Ovary (tissue), 9 donors: Measurements from ENCODE around the gene IL17REL. TPM values are rescaled to one million over a fixed set of nuclear protein-coding genes. Genes with fewer than 3 reads are reported as not detected.

Experiments
- DNase-seq, 5 donors: peaks; one replicate each; pipeline ENCODE4 v3.0.0-alpha.2; 2019 to 2020
- H3K27ac ChIP-seq, 2 donors: fragments of 200-600 bp; one replicate each; pipeline versions ENCODE4 v1.5.1 to v1.8.0; 2019 to 2022
- H3K27me3 ChIP-seq: fragments of 200-600 bp; one replicate; pipeline ENCODE4 v1.8.0; 2022
- H3K36me3 ChIP-seq: fragments of 200-600 bp; sonication (generic); one replicate; pipeline ENCODE4 v1.5.1; 2019
- H3K4me1 ChIP-seq: one replicate; pipeline ENCODE4 v1.8.1; 2013; ENCODE audit warnings: mild to moderate bottlenecking, moderate library complexity; ENCODE audit not compliant: insufficient read depth
- H3K4me3 ChIP-seq: fragments of 200-600 bp; sonication (generic); one replicate; pipeline ENCODE4 v1.5.1; 2017
- H3K9me3 ChIP-seq, 2 donors: fragments of 200-600 bp in 1 of 2; sonication (generic) in 1 of 2; one replicate each; pipeline versions ENCODE4 v1.5.1 to v1.8.1; 2013 to 2019; ENCODE audit warnings: mild to moderate bottlenecking in 1 of 2, moderate library complexity in 1 of 2
- CTCF ChIP-seq, 3 donors: fragments of 450-650 bp in 2 of 3; fragments of 200-600 bp in 1 of 3; IDR thresholded peaks; one replicate each; pipeline versions ENCODE4 v1.5.1 to v1.8.0; 2016 to 2022; ENCODE audit warnings: antibody characterized with exemption in 3 of 3, mild to moderate bottlenecking in 1 of 3
- EP300 ChIP-seq: sonication (generic); formaldehyde crosslinking; IDR thresholded peaks from one replicate; pipeline ENCODE4 v1.6.1; 2017; ENCODE audit warnings: antibody characterized with exemption
- POLR2A ChIP-seq: fragments of 450-650 bp; IDR thresholded peaks from one replicate; pipeline ENCODE4 v1.6.1; 2017; ENCODE audit warnings: antibody characterized with exemption, mild to moderate bottlenecking, moderate library complexity
- WGBS, 3 donors: extraction: QIAGEN DNeasy Blood & Tissue Kit in 1 of 3; methylation state at CpG; one replicate each; pipeline versions ENCODE4 v1.1.5 to v1.1.7; 2013 to 2017; 5-methylcytosine and 5-hydroxymethylcytosine counted together
- intact Hi-C, 4 donors: fragments of 100-400 bp; cut with DNase I; formaldehyde crosslinking; loops; one replicate each; pipeline versions ENCODE4 v1.11.0 to v1.15.1; 2022 to 2023
- polyA plus RNA-seq, 2 donors: library from polyadenylated mRNA; stranded (reverse); fragments of 200-250 nt in 1 of 2; fragments of 350-450 nt in 1 of 2; fragmentation: Illumina TruSeq in 1 of 2; extraction: RNeasy Lipid Tissue Mini Kit (QIAGEN cat#74804) in 1 of 2; gene quantifications; one replicate each; pipeline ENCODE4 v1.2.3, GENCODE V29; 2013 to 2014
- total RNA-seq, 7 donors: library from RNA; depleted of rRNA in 2 of 7; stranded (reverse); fragments of >200 nt in 2 of 7; fragmentation: NEBNext Ultra II Directional in 3 of 7; extraction: Animal tissue kit (Norgen Biotek cat#: 25700) in 3 of 7; gene quantifications; one replicate each; pipeline versions ENCODE4 v1.1.0 to v1.2.4, GENCODE V29; 2016 to 2023
- donor health status: DM: no; HTN: no; CAD: no; lungs with moderate emphysema.
- donor health status: DM: no; HTN: no; CAD: no.
- donor health status: Bipolar disorder and iron deficiency.
- donor health status: DM: yes; HTN: yes; CAD: no.
- donor health status: DM: no; HTN: no; CAD: no.
- donor health status: DM: yes; HTN: yes; CAD: no.

Gene IL17REL
- total and polyA plus RNA-seq, 9 donors: 0.05 to 0.18 (median 0.10) TPM; not detected in 5

GRCh38 chr22:50056214-50056972 lies 43.8 kb upstream of the IL17REL start:
- no peaks in the 10 kb centered on the region for H3K27me3 ChIP-seq
- WGBS, 3 donors: 75 to 80% (median 76%) methylated on average over 34 of the region's 34 CpGs
- no peak overlapping the region for H3K27ac ChIP-seq
- TF ChIP-seq POLR2A: no peak
- TF ChIP-seq CTCF (IDR thresholded peaks at IDR 0.05): no peak
- no peak for TF ChIP-seq EP300
- H3K36me3 ChIP-seq: no peaks in the 10 kb centered on the region
- peaks cover 4% of the 10 kb centered on the region for H3K4me1 ChIP-seq
- no peak overlapping the region for H3K4me3 ChIP-seq
- intact Hi-C loops: no loop called here
- DNase-seq: no peak
- no peaks in the 10 kb centered on the region for H3K9me3 ChIP-seq

- DNase-seq: no peak
- Histone ChIP-seq H3K27me3 (no peaks in the 10 kb centered on the region), H3K4me3 (no peak overlapping the region), H3K36me3 (no peaks in the 10 kb centered on the region), H3K9me3 (no peaks in the 10 kb centered on the region), H3K27ac (no peak overlapping the region), H3K4me1 (no peaks in the 10 kb centered on the region)
- intact Hi-C loops: no loop called here
- WGBS, 3 donors: 89 to 95% (median 93%) methylated on average over 18 of the region's 18 CpGs
- TF ChIP-seq POLR2A (no peak), EP300 (no peak), CTCF (IDR thresholded peaks at IDR 0.05) (no peak)
These were observed 41.3 kb upstream of the IL17REL start for GRCh38 chr22:50053861-50054260.

GRCh38 chr22:50051930-50052329 lies 39.4 kb upstream of the IL17REL start:
- H3K9me3 ChIP-seq: no peaks in the 10 kb centered on the region
- no peak overlapping the region for H3K4me3 ChIP-seq
- TF ChIP-seq CTCF (IDR thresholded peaks at IDR 0.05) (no peak), EP300 (no peak), POLR2A (no peak)
- H3K36me3 ChIP-seq: no peaks in the 10 kb centered on the region
- WGBS, 3 donors: 86% methylated on average over 18 of the region's 18 CpGs
- no peaks in the 10 kb centered on the region for H3K27me3 ChIP-seq
- DNase-seq: no peak
- intact Hi-C loops: no loop called here
- H3K4me1 ChIP-seq: no peaks in the 10 kb centered on the region
- H3K27ac ChIP-seq: no peak overlapping the region

- H3K4me1 ChIP-seq: no peaks in the 10 kb centered on the region
- intact Hi-C loops: no loop called here
- no peak overlapping the region for H3K27ac ChIP-seq
- no peaks in the 10 kb centered on the region for H3K9me3 ChIP-seq
- H3K36me3 ChIP-seq: no peaks in the 10 kb centered on the region
- no peak overlapping the region for H3K4me3 ChIP-seq
- no peaks in the 10 kb centered on the region for H3K27me3 ChIP-seq
- DNase-seq: no peak
- 80 to 87% (median 84%) methylated on average over 35 to 36 of the region's 36 CpGs for WGBS, 3 donors
- TF ChIP-seq EP300 (no peak), CTCF (IDR thresholded peaks at IDR 0.05) (no peak), POLR2A (no peak)
These were observed 37.0 kb upstream of the IL17REL start for GRCh38 chr22:50049299-50050195.
